NB4 (cell line): ENCODE results near the gene CNOT9.

Experiments
- MYC ChIP-seq: IDR thresholded peaks from 2 replicates; pipeline ENCODE4 v1.6.1; 2011; ENCODE audit warnings: low read depth, low read length
- TF ChIP-seq, protein P1 (sequence below): IDR thresholded peaks from one replicate; pipeline ENCODE4 v1.5.1; 2012; ENCODE audit warnings: low read depth, low read length

DNA sequence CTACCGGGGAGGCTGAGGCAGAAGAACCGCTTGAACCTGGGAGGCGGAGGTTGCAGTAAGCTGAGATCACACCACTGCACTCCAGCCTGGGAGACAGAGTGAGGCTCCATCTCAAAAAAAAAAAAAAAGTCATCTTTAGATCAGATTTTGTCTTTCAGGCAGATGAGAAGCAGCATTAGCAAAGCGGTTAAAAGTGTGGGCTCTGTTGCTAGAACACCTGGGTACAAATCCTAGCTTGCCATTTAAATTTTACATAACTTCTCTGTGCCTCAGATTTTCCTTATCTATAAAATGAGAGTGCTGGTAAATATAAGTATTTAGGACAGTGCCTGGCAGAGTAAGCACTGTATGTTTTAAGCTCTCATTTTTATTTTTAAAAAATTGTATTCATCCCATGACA is 8.2 kb downstream of the CNOT9 start:
- TF ChIP-seq, protein P1, sequence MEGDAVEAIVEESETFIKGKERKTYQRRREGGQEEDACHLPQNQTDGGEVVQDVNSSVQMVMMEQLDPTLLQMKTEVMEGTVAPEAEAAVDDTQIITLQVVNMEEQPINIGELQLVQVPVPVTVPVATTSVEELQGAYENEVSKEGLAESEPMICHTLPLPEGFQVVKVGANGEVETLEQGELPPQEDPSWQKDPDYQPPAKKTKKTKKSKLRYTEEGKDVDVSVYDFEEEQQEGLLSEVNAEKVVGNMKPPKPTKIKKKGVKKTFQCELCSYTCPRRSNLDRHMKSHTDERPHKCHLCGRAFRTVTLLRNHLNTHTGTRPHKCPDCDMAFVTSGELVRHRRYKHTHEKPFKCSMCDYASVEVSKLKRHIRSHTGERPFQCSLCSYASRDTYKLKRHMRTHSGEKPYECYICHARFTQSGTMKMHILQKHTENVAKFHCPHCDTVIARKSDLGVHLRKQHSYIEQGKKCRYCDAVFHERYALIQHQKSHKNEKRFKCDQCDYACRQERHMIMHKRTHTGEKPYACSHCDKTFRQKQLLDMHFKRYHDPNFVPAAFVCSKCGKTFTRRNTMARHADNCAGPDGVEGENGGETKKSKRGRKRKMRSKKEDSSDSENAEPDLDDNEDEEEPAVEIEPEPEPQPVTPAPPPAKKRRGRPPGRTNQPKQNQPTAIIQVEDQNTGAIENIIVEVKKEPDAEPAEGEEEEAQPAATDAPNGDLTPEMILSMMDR, result no peak
- TF ChIP-seq MYC, result no peak
